HG03457 (cell line): ENCODE results near the gene CUL2.
"Not testable (repeated sequence)": the region's sequence is repeated elsewhere in the genome, so short reads cannot be mapped to it uniquely, and the experiment has no call there.

Experiments used
- ATAC-seq: cut with Tn5 transposase; IDR thresholded peaks from one replicate; pipeline ENCODE4 v1.9.1; 2021; ENCODE audit warnings: moderate number of reproducible peaks; ENCODE audit not compliant: unreplicated experiment

Gene CUL2

GRCh38 chr10:35020481-35020880, 69.7 kb downstream of the CUL2 start:
- no peak for ATAC-seq

GRCh38 chr10:35019041-35020024, 70.8 kb downstream of the CUL2 start:
- ATAC-seq: no peak

- ATAC-seq: no peak
Measured at GRCh38 chr10:35017608-35018007, 72.5 kb downstream of the CUL2 start.

GRCh38 chr10:35015843-35016408, 74.2 kb downstream of the CUL2 start:
- ATAC-seq: no peak

GRCh38 chr10:35012781-35013180, 77.4 kb downstream of the CUL2 start:
- ATAC-seq: no peak

- ATAC-seq: no peak
Measured at GRCh38 chr10:35011771-35012191, 78.4 kb downstream of the CUL2 start.

GRCh38 chr10:35007858-35008301, 82.3 kb downstream of the CUL2 start:
- ATAC-seq: no peak

GRCh38 chr10:35006836-35007235, 83.3 kb downstream of the CUL2 start:
- ATAC-seq: no peak

- ATAC-seq: no peak
Measured at GRCh38 chr10:35005868-35006267, 84.3 kb downstream of the CUL2 start.

GRCh38 chr10:35004651-35005050, 85.5 kb downstream of the CUL2 start:
- ATAC-seq: no peak

GRCh38 chr10:35003906-35004305, 86.2 kb downstream of the CUL2 start:
- no peak for ATAC-seq

- no peak for ATAC-seq
Measured at GRCh38 chr10:35000936-35001335, 89.2 kb downstream of the CUL2 start.

GRCh38 chr10:34999532-34999931, 90.6 kb downstream of the CUL2 start:
- no peak for ATAC-seq

GRCh38 chr10:34998940-34999339, 91.2 kb downstream of the CUL2 start:
- ATAC-seq: no peak

GRCh38 chr10:34996843-34997242, 93.3 kb downstream of the CUL2 start:
- no peak for ATAC-seq

- ATAC-seq: no peak
Measured at GRCh38 chr10:34995925-34996324, 94.2 kb downstream of the CUL2 start.

GRCh38 chr10:34994565-34995142, 95.5 kb downstream of the CUL2 start:
- ATAC-seq: peak; percentile 71

GRCh38 chr10:34993782-34994181, 96.4 kb downstream of the CUL2 start:
- no peak for ATAC-seq

GRCh38 chr10:34991117-34991516, 99.0 kb downstream of the CUL2 start:
- not testable (repeated sequence) for ATAC-seq

- ATAC-seq: no peak
Measured at GRCh38 chr10:34988397-34989067, 101.6 kb downstream of the CUL2 start.

- ATAC-seq: no peak
Measured at GRCh38 chr10:34985823-34986222, 104.3 kb downstream of the CUL2 start.
